Ovary (tissue), 3 donors: ENCODE data around the gene ABHD13.

Experiments used
- CTCF ChIP-seq, 3 donors: fragments of 450-650 bp in 2 of 3; fragments of 200-600 bp in 1 of 3; IDR thresholded peaks; one replicate each; pipeline versions ENCODE4 v1.5.1 to v1.8.0; 2016 to 2022; ENCODE audit warnings: antibody characterized with exemption in 3 of 3, mild to moderate bottlenecking in 1 of 3
- POLR2A ChIP-seq: fragments of 450-650 bp; IDR thresholded peaks from one replicate; pipeline ENCODE4 v1.6.1; 2017; ENCODE audit warnings: antibody characterized with exemption, mild to moderate bottlenecking, moderate library complexity
- donor health status: DM: no; HTN: no; CAD: no.

DNA sequence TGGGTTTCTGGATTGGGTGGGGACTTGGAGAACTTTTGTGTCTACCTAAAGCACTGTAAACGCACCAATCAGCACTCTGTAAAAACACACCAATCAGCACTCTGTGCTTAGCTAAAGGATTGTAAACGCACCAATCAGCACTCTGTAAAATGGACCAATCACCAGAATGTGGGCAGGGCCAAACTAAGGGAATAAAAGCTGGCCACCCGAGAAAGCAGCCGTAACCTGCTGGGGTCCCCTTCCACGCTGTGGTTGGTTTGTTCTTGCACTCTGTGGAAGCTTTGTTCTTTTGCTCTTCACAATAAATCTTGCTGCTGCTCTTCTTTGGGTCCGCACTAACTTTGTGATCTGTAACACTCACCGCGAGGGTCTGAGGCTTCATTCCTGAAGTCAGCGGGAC lies 40.1 kb upstream of the ABHD13 start:
- TF ChIP-seq POLR2A (no peak), CTCF (IDR thresholded peaks at IDR 0.05) (no peak)
